K562 (cell line): Measurements from ENCODE around the gene KAT2B. TPM values are rescaled to one million over a fixed set of nuclear protein-coding genes. Genes with fewer than 3 reads are reported as not detected.

Experiments used
- ATAC-seq: fragments of 200-7000 bp; cut with Tn5 transposase; 3 replicates; pipeline ENCODE4 v1.9.1; 2020; ENCODE audit warnings: moderate library complexity
- BruUV-seq: library from RNA; stranded (reverse); fragments of 400-500 nt; replicated peaks from 2 replicates; lab custom pipeline; 2021; lab: Mats Ljungman, UMichigan
- CTCF ChIA-PET: fragments of 300-600 bp; formaldehyde crosslinking; extraction: SDS; loops from one replicate; lab custom pipeline; 2021; ENCODE audit warnings: low intra/inter-chr PET ratio; lab: Yijun Ruan, JAX
- POLR2A ChIA-PET: fragments of 300-600, 350-650 bp; sonication (Branson Sonifier 250); formaldehyde crosslinking; extraction: SDS; loops from one replicate; lab custom pipeline; 2021; ENCODE audit warnings: antibody characterized with exemption, inconsistent platforms; lab: Yijun Ruan, JAX
- DNase-seq, 4 experiments: peaks; one replicate each; pipeline versions ENCODE4 v3.0.0 to v3.0.0-alpha.2; 2011 to 2018; ENCODE audit warnings: low spot score in 3 of 4, mixed read lengths in 3 of 4; ENCODE audit errors: extremely low read depth in 1 of 4
- FAIRE-seq: peaks from 2 replicates; lab custom pipeline; 2011; peaks lifted over from hg19 to GRCh38; lab: Jason Lieb, UNC
- H2AFZ ChIP-seq: 2 replicates; pipeline ENCODE4 v1.6.0; 2011; ENCODE audit warnings: low read depth, low read length, control low read depth, inconsistent platforms
- H3K27ac ChIP-seq: fragments of 200-600 bp; 3 replicates; pipeline ENCODE4 v1.8.0; 2011; ENCODE audit warnings: low read depth, mild to moderate bottlenecking, control low read depth, inconsistent platforms, low read length, moderate library complexity, mixed read lengths; ENCODE audit errors: extremely low read depth
- H3K27me3 ChIP-seq, 2 experiments: fragments of 300-600 bp in 1 of 2; 2 replicates in 1 of 2; 3 replicates in 1 of 2; pipeline versions ENCODE4 v1.6.0 to v1.8.0; 2011; ENCODE audit warnings: inconsistent platforms in 2 of 2, low read length in 2 of 2, mild to moderate bottlenecking in 1 of 2, mixed read lengths in 1 of 2, moderate library complexity in 1 of 2; ENCODE audit not compliant: control insufficient read depth in 2 of 2, insufficient read depth in 2 of 2
- H3K36me3 ChIP-seq: fragments of 300-600 bp; 3 replicates; pipeline ENCODE4 v1.8.0; 2011; ENCODE audit warnings: mild to moderate bottlenecking, low read length, inconsistent platforms; ENCODE audit not compliant: control insufficient read depth, insufficient read depth
- H3K4me1 ChIP-seq, 2 experiments: fragments of 200-600 bp in 1 of 2; replicated peaks in 1 of 2; 2 replicates in 1 of 2; 3 replicates in 1 of 2; pipeline versions ENCODE4 v1.5.1 to v1.8.0; 2011; ENCODE audit warnings: inconsistent platforms in 2 of 2, low read length in 2 of 2, mild to moderate bottlenecking in 1 of 2, mixed read lengths in 1 of 2, moderate library complexity in 1 of 2; ENCODE audit not compliant: control insufficient read depth in 2 of 2, insufficient read depth in 2 of 2
- H3K4me2 ChIP-seq: 2 replicates; pipeline ENCODE4 v1.6.1; 2011; ENCODE audit warnings: low read length, control low read depth, inconsistent platforms, mixed read lengths; ENCODE audit not compliant: insufficient read depth
- H3K4me3 ChIP-seq: fragments of 200-600 bp; sonication (generic), shearing (Covaris generic); 2 replicates; pipeline ENCODE4 v1.5.1; 2016; ENCODE audit warnings: control low read depth, inconsistent platforms
- H3K79me2 ChIP-seq: fragments of 200-600 bp; 3 replicates; pipeline ENCODE4 v1.8.0; 2011; ENCODE audit warnings: low read length, inconsistent platforms; ENCODE audit not compliant: control insufficient read depth, insufficient read depth
- H3K9ac ChIP-seq, 2 experiments: 2 replicates each; pipeline versions ENCODE4 v1.6.0 to v1.6.1; 2011; ENCODE audit warnings: low read depth in 2 of 2, low read length in 2 of 2, control low read depth in 1 of 2, inconsistent platforms in 1 of 2, mild to moderate bottlenecking in 1 of 2, mixed read lengths in 1 of 2; ENCODE audit not compliant: insufficient read depth in 1 of 2
- H3K9me1 ChIP-seq: one replicate; pipeline ENCODE4 v1.6.0; 2011; ENCODE audit warnings: inconsistent platforms, mild to moderate bottlenecking, low read length, moderate library complexity; ENCODE audit not compliant: control insufficient read depth, insufficient read depth
- H3K9me3 ChIP-seq: replicated peaks from 2 replicates; pipeline ENCODE4 v1.5.1; 2011; ENCODE audit warnings: low read depth, low read length, inconsistent platforms; ENCODE audit not compliant: control insufficient read depth, insufficient read depth
- H4K20me1 ChIP-seq: replicated peaks from 2 replicates; pipeline ENCODE4 v1.6.1; 2011; ENCODE audit warnings: low read length, inconsistent platforms, mixed read lengths; ENCODE audit not compliant: control insufficient read depth, insufficient read depth
- FOXP4 ChIP-seq: sonication (generic); formaldehyde crosslinking; IDR thresholded peaks from 2 replicates; pipeline ENCODE4 v1.8.0; 2022; ENCODE audit warnings: mild to moderate bottlenecking, missing genetic modification reagents, borderline replicate concordance
- HMBOX1 ChIP-seq: sonication (generic); IDR thresholded peaks from 2 replicates; pipeline ENCODE4 v1.6.1; 2016
- RBM17 ChIP-seq: fragments of 200-400 bp; formaldehyde crosslinking; IDR thresholded peaks from 2 replicates; pipeline ENCODE4 v1.6.1; 2017; ENCODE audit warnings: low read depth, mild to moderate bottlenecking, low read length, borderline replicate concordance
- RBM34 ChIP-seq: fragments of 200-400 bp; formaldehyde crosslinking; IDR thresholded peaks from 2 replicates; pipeline ENCODE4 v1.6.1; 2018; ENCODE audit warnings: low read length, borderline replicate concordance; ENCODE audit not compliant: insufficient read depth
- TEAD1 ChIP-seq, 2 experiments: fragments of 450-650 bp in 1 of 2; sonication (generic) in 1 of 2; formaldehyde crosslinking; IDR thresholded peaks; 2 replicates each; pipeline versions ENCODE4 v1.4.0 to v1.8.0; 2020 to 2022; ENCODE audit warnings: mild to moderate bottlenecking in 2 of 2, missing genetic modification reagents in 1 of 2
- U2AF1 ChIP-seq: fragments of 200-400 bp; formaldehyde crosslinking; optimal IDR thresholded peaks from 2 replicates; pipeline ENCODE3; 2017; ENCODE audit warnings: mild to moderate bottlenecking, low read depth, low read length, moderate library complexity
- ZHX1 ChIP-seq: fragments of 150-350 bp; conservative IDR thresholded peaks from 2 replicates; pipeline ENCODE4 v1.6.1; 2014; ENCODE audit warnings: low read length
- WGBS: fragments of 100-300 bp; shearing (Covaris generic); methylation state at CpG from one replicate; pipeline ENCODE4 v1.1.6; 2016; ENCODE audit warnings: low coverage, mixed read lengths; ENCODE audit not compliant: insufficient coverage; ENCODE audit errors: missing lambda C conversion rate; 5-methylcytosine and 5-hydroxymethylcytosine counted together
- in situ Hi-C: fragments of 300-500 bp; cut with MboI; formaldehyde crosslinking; loops from 4 replicates; pipeline ENCODE4 v1.15.0; 2018; ENCODE audit warnings: inconsistent platforms, mixed read lengths
- intact Hi-C: fragments of 100-400 bp; cut with micrococcal nuclease; formaldehyde crosslinking; loops from 2 replicates; pipeline ENCODE4 v1.14.2; 2022
- polyA plus RNA-seq, 8 experiments: library from polyadenylated mRNA; depleted of rRNA in 4 of 8; stranded (reverse) in 5 of 8; unstranded in 3 of 8; fragments of >200 nt; fragmentation: Nextera tagmentation in 2 of 8; fragmentation: Illumina TruSeq in 1 of 8; extraction: Ambion mirVana in 2 of 8; extraction: Trizol in 1 of 8; gene quantifications; 2 replicates each; pipeline versions ENCODE4 v1.2.1 to v1.2.3, GENCODE V29; 2011 to 2014; ENCODE audit warnings: inconsistent platforms in 1 of 8, missing spikeins in 1 of 8
- total RNA-seq, 7 experiments: library from RNA; depleted of rRNA in 6 of 7; stranded (reverse); fragments of >200 nt in 6 of 7; fragmentation: Illumina TruSeq in 2 of 7; extraction: Trizol in 2 of 7; gene quantifications; 2 replicates each; pipeline versions ENCODE4 v1.2.1 to v1.2.3, GENCODE V29; 2011 to 2021; ENCODE audit warnings: low replicate concordance in 1 of 7

Gene KAT2B
- total and polyA plus RNA-seq, 9 of the 15 experiments (the other 6 are each of a cell fraction or from before 2014, with no cell fraction given): 3.3 to 14.9 (median 12.2) TPM

- Histone ChIP-seq H3K27me3 (no peaks in the 10 kb centered on the region), H3K9ac (no peak overlapping the region), H3K4me2 (no peak overlapping the region), H3K36me3 (no peaks in the 10 kb centered on the region)
- ChIA-PET POLR2A (no interaction called here), CTCF (no interaction called here)
- WGBS: 31% methylated on average over 3 of the region's 3 CpGs
- intact Hi-C loops: no loop called here
- BruUV-seq: no TSS peak
- in situ Hi-C loops: no loop called here
- TF ChIP-seq U2AF1 (no peak), ZHX1 (no peak), RBM17 (no peak), TEAD1 (CRISPR knock-in tag; IDR thresholded peaks at IDR 0.05) (no peak), FOXP4 (no peak), HMBOX1 (peak; percentile 31; the same call in 1 of the 2 replicates), RBM34 (no peak)
- TF ChIP-seq, all 486 proteins: peak for 1
- Histone ChIP-seq H3K27ac (no peak overlapping the region), H3K4me3 (no peak overlapping the region), H4K20me1 (no peaks in the 10 kb centered on the region), H2AFZ (no peak overlapping the region; the same call in 1 of the 2 replicates), H3K79me2 (peaks cover 18% of the 10 kb centered on the region), H3K9me3 (no peaks in the 10 kb centered on the region), H3K9me1 (no peaks in the 10 kb centered on the region), H3K4me1 (peaks cover 0 to 27% of the 10 kb centered on the region in 2 experiments; a peak in 2 of 5 replicates)
- ATAC-seq (peak; percentile 19), DNase-seq (no peak), FAIRE-seq (no peak)
These were observed 15.6 kb downstream of the KAT2B start for GRCh38 chr3:20055842-20056241.
